T-helper 9 cell (primary cell): ENCODE data around the gene KLK12.
"Not testable (repeated sequence)": the region's sequence is repeated elsewhere in the genome, so short reads cannot be mapped to it uniquely, and the experiment has no call there.

ENCODE experiments used
- DNase-seq: peaks from one replicate; pipeline ENCODE4 v3.0.0-alpha.2; 2020

Gene KLK12

DNA sequence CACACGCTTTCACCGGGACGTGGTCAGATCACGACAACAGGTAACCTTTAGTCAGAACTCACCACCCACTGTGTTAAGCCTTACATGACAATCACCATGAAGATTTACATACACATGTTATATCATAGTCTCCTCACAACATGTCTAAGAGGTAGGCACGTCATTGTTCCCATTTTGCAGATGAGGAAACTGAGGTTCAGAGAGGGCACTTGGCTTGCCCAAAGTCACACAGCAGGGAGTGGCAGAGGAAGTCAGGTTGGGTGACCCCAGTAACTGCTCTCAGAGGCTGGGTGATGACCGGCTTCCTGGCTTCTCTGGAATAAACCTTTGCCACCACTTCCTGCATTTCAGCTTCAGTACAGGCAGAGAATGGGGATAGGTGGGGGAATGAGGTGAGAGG is 20.6 kb downstream of the KLK12 start:
- no peak for DNase-seq

DNA sequence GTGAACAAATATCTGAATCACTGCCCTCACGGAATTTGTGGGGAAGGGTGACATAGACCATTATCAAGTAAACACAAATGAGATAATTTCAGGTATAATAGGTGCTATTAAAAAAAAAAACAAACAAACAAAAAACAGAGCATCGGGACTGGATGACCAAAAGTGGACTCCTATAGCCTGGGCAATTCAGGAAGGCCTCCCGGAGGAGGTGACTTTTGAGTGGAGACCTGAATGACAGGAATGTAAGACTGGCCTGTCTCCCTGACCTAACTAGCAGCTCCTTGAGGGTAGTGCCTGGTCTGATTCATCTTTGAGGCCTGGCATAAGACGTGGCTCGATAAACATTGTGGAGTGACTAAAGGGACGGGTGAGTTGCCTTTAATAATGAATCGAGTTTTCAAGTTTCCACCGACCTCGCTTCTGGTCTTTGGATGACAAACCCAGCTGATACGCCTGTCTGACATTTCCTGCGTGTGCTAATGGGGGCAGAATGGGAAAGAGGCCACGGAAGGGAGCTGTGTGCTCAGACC is 22.1 kb downstream of the KLK12 start:
- no peak for DNase-seq

DNA sequence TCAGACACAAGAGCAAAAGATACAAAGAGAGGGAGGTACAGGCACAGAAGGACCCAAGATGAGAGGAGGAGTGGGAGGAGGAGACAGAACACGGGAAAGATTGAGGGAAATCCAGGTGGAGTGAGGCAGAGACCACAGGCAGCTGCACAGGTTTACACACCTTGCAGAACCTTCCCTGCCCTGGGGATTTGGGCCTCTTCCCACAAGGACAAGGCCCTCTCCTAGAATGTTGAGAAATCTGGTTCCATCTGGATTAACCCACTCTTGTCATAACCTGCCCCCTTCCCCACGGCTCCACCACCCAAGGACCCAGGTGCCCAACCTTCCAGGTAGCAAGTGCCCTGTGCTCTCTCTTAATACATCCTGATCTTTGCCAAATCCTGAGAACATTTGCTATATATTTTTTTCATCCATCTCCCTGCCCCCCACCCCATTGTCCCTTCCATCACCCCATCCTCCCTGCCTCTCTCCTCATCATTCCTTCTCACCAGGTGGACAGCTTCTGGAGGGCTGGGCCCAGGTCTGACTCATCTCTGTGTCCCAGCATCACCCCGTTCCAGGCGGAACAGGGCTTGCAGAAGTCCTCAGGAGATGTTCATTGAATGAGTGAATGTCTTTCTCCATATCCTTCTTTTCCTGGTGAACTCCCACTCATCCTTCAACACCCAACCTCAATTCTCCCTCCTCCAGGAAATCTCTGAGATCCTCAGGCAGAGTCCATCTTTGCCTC is 24.6 kb downstream of the KLK12 start:
- no peak for DNase-seq

DNA sequence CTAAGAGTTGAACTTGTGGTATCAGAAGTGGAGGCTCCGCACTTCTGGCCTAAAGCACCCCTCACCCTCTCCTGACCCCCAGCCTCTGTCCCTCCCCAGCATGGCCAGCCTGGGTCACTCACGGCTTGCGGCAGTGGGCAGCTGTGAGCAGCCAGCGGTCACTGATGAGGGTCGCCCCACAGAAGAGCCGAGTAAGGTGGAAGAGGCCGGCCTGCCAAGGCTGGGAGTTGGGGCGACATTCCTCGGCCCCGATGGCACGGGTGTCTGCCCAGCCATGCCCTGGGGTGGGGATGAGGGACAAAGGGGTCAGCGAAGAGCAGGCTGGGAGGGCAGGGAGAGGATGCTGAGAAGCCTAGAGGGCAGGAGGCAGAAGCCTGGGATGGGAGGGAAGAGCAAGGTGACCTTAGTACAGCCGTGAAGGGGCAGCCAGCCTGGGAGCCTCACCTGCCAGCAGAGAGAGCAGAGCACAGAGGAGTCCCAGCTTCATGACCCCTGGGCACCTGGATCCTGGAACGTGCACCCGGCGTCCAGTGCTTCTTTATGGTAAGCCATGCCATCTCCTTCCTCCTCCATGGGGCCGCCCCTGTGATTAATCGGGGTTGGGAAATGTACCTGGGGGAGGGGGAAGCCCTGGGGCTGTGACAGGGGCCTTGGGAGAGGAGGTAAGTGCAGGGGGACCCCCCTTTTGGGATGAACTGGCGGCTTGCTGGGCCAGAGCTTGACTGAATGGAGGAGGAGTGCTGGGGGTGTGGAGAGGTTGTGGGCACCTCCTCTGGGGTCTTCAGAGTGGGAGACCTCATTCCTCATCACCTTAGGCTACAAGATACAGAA is 25.5 kb downstream of the KLK12 start:
- DNase-seq = no peak

DNA sequence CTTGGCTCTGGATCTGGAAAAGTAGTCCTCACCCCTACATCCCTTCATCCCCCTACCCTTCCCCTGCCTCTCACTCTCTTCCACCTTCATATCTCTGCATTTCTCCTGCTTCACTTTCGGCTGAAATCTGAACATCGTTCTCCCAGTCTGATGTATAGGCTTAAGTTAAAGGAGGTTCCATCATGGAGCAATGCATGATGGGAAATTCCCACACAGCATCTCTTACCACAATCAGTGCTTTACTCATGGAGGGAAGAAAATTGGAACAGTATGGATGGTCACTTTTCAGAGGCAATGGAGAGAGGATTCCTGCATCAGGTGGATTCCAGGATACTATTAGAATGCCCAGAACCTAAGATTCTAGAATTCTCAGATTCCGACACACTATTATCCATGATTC is 27.3 kb downstream of the KLK12 start:
- DNase-seq = no peak

DNA sequence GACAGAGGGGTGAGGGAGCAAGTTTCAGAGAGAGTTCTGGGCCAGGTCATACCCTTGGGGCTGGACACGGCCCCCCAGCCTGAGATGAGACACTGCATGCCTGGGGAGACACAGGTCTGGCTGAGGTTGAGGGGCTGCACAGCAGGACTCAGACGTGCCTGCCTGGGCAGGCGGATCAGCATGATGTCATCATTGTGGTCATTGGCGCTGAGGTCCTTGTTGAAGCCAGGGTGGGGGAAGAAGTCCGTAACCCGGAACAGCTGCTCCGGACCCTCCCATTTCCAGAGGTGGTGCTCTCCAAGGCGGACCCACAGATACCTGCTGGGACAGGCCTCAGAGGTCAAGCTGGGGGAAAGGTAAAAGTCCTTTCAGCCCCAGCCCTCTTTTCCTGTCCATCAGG is 28.4 kb downstream of the KLK12 start:
- no peak for DNase-seq

DNA sequence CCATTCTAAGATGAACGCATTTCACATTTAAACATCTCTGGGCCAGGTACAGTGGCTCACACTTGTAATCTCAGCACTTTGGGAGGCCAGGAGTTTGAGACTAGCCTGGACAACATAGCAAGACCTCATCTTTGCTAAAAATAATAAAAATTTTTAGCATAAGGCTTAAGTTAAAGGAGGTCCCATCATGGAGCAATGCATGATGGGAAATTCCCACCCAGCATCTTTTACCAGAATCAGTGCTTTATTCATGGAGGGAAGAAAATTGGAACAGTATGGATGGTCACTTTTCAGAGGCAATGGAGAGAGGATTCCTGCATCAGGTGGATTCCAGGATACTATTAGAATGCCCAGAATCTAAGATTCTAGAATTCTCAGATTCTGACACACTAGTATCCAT is 29.6 kb downstream of the KLK12 start:
- DNase-seq = no peak

DNA sequence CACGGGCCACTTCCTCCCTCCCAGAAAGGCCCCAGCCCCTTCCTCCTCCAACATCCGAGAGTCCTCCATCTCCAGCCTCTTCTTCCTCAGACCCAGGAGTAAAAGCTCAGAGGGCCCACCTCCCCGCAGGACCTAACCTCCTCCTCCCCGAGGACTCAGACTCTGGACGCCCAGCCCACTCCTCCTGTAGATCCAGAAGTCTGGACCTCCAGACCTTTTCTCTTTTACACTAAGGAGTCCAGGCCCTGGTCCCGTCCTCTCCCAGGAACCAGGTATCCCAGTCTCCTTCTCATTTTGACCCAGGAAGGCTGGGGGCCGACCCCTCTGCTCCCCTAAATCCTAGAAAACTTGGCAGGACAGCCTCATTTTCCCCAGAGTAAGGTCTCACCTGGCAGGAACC is 31.5 kb downstream of the KLK12 start:
- no peak for DNase-seq

DNA sequence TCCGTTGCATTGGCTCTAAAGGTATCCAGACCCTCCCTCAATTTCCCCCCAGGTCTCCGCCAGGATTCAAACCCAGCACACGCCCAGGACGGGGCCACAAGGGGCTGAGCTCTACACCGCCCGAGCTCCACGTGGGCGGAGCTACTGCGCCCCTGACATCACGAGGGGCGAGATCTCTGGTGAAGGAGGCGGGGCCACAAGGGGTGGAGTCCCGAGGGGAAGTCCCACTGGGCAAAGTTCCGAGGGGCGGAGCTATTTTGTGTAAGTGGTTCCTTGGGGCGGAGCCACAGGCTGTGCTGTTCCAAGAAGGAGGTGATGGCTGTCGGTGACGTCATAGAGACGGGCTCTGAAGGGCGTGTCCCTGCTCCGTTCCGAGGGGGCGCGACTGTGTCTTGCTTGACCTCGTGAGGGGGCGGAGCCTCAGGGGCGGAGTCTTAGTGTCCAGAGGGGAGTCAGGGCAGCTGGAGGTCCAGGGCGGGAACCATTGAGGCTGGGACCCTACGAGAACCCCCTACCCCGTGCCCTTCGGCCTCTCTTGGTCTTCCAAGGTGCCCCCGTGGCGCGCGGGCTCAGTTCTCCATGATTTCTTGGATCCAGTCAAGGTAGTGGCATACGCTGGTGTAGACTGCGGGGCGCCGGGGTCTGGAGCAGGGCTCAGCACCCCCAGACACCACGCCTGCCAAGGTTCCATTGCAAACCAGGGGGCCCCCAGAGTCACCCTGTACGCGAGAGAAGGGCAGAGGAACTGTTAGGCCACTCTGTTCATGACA is 32.1 kb downstream of the KLK12 start:
- no peak for DNase-seq

DNA sequence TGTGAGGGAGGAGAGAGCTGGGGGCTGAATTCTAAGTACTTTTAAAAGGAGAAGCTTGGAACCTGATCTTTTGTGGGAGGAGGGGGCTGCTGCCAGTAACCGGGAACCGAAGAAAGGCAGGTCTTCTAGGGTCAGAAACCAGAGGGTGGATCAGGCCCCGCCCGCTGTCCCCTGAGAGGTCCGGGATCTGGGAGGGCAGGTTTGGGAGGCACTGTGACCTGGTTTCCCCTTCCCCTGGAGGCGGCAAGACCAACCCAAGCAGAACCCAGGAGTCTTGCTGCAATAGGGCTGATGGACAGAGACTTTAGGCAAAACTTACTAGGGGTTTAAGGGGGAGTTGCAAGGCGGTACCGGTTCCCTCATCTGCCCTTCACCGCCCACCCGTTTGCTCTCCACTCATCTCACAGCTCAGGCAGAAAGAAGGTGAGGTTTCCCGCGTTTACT is 32.7 kb downstream of the KLK12 start:
- no peak for DNase-seq

DNA sequence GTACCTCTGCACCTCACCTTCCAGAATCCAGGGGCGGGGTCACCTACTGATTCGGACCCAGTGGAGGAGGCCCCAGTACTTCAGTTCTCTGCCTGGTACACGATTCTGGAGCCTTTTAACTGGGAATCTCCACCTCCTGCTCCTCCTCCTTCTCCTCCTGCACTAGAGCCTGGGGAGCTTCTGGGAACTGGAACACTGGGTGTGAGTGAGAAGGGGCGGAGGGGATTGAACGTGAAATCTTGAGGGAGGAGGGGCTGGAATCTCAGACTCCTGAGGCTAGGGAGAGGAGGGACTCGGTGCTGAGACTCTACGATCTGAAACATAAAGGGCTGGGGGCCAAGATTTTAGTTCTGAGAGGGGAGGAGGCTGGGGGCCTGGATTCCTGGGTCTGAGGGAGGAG is 33.3 kb downstream of the KLK12 start, which contains the start of gene KLK8:
Gene KLK8, minus strand, starts transcription at position 90 of the 400 bp plus-strand sequence. CDS start 437 bp downstream, outside the sequence.
- no peak for DNase-seq

DNA sequence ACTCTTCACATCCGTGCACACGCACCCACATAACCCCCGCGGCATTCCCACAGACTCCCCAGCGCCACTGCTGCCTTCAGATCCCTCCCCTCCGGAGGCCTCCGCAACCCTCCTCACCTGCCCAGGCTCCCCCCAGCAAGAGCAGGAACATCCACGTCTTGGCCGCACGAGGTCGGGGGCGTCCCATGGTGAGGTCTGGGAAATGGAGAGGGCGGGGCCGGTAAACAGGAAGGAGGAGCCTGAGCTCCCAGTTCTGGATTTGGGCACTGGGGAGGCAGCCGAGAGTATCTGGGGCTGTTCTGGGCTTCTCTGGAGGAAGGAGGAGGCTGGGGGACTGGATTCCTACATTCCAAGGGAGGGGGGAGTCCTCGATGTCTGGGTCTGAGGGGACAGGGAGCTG is 33.8 kb downstream of the KLK12 start:
- no peak for DNase-seq

DNA sequence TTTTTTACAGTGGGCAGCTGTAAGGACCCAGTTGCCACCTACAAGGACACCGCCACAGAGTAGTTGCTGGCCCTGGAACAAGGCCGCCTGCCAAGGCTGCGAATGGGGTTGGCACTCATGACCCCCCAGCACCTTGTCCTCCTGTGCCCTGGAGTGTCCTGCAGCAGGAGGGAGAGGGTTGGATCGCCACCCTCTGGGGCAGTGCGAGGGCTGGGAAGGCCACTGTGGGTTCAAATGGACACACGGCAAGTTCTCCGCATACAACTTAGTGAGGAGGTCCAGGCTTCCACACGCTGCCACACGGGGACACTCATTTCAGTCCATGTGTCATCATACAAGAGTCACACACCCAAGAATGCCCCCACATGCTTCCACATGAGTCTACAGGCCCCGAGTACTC is 34.4 kb downstream of the KLK12 start:
- DNase-seq = no peak

DNA sequence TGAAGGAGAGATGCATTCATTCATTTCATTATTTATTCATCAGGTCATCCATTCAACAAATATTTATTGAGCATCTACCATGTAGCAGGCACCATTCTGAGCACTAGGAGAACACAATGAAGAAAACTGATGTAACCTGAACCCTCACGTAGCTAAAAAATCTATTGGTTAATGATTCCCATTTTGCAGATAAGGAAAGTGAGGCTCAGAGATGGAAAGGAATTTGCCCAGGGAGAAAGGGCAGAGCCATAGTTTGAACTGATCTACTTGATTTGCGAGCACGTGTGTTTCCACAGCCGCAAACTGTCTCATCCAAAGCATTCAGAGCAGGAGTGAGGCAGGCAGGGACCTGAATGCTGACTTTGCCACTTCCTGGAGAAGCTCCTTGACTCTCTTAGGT is 36.1 kb downstream of the KLK12 start:
- DNase-seq = no peak

DNA sequence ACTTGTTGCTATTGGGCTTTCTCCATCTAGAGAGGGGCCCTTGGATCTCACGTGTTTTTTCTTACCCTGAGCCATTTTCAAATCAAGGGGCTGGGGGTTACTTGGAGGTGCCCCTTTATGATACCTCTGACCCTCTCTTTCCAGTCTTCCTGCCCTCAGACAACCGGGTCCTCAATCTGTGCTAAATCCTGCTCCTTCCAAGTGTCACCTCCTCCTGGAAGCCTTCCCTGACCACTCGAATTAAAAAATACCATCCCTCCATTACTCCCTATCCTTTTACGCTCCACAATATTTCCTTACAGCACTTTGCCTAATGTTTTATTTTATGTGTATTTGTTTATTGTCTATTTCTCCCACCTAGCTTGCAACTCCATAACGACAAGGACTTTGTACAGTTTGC is 36.7 kb downstream of the KLK12 start:
- DNase-seq = no peak

DNA sequence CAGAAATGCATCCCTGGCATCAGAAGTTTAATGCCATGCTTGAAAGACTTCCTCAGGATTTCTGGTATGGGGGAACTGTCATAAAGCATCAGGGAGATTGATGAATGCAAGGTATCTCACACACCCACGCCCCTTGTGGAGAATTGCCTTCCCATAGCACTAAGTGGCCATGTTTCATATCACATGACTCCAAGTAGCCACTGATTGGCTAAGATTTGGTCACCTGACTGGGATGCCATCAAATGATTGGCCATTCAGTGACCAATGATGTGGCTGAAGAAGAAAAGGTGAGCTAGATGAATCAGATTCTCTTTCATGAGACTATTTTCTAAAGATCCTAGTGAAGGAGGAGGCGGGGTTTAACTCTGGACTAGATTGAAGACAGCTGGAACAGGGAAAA is 40.7 kb downstream of the KLK12 start:
- no peak for DNase-seq

DNA sequence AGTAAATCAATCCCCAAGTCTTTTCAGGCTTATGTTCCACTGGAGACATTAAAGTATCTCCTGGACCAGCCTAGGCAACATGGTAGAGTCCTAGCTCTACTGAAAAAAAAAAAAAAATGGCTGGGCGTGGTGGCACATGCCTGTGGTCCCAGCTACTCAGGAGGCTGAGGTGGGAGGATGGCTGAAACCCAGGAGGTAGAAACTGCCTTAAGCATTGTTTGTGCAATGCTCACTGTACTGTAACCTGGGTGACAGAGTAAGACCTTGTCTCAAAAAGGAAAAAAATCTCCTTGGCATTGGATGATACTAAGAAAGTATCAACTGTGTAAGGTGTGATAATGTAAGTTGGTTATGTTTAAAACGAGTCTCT is 42.2 kb downstream of the KLK12 start:
- DNase-seq = no peak

DNA sequence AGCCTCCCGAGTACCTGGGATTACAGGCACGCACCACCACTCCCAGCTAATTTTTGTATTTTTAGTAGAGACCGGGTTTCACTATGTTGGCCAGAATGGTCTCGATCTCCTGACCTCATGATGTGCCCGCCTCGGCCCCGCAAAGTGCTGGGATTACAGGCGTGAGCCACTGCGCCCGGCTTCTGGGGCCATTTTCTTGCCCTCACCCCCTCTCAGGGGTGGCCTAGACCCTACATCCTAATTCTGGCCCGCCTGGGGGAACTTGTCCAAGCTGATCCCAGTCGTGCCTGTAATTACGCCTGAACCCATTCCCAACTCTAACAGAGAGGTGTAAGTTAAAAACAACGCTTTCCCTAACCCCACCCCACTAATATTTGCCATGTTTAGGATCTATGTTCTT is 50.4 kb downstream of the KLK12 start:
- DNase-seq = not testable (repeated sequence)

DNA sequence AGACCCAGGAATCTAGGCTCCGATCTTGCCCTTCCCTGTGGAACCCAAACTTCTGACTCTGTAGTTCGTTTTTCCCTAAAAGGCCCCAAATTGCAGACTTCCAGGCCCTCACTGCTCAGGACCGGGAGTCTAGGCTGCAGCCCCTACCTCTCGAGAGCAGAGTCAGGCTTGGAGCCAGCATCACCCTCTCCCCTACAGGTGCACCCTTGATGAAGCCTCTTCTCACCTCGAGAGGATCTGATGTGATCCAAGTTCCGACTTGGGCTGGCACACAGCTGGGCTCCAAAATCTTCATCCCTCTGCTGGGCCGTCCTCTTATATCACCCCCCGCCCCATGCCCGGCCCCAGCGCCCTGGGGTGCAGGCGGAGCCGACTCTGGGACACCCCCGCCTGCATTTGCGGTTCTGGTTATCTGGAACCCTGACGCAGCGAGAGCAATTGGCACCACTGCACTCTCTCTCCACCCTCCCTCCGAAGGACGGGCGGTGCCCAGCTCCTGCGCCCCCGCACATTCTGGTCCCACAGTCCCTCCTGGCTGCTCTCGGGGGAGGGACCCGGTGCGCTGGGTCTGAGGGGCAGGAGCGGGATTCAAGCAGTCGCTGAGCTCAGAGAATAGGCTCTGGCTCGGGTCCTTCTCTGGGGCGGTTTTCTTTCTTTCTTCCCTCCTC is 51.0 kb downstream of the KLK12 start, which contains the start of gene KLK7:
Gene KLK7, minus strand, starts transcription at position 293 of the 668 bp plus-strand sequence. CDS start 1,518 bp downstream, outside the sequence.
- no peak for DNase-seq

DNA sequence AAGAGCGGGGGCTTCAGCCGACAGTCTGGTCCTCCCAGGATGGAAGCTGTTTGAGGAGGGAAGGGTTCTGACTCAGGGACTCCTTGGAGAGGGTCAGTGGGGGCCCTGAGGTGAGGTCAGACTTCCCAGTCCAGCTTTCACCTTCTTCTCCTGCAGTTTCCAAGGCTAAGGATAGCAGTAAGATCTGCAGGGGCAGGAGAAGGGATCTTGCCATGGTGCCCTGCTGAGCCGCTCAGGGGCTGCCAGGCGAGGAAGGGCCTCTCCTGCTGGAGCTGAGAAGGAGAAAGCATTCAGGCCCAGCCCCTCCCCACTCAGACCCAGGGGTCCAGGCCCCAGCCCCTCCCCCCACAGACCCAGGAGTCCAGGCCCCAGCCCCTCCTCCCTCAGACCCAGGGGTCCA is 52.6 kb downstream of the KLK12 start:
- no peak for DNase-seq

DNA sequence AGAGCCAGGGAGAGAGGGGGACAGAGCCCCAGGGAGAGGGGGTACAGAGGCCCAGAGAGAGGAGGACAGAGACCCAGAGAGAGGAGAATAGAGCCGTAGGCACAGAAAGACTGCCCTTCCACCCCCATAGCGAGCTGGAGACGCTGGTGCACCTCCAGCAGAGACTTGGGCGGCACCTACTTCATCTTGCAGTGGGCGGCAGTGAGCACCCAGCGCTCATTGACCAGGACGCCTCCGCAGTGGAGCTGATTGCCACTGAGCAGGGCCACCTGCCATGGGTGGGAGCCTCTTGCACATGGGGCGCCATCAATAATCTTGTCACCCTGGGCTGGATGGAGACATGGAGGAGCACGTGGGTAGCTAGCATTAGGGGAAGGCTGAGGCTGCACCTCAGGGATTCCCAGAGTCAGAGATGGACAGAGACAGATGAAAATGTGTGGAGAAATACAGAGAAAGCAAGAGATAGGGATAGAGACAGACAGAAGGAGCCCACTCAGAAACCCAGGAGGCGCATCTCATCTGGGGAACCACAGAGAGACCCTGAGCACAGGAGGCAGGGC is 53.1 kb downstream of the KLK12 start:
- DNase-seq = no peak

DNA sequence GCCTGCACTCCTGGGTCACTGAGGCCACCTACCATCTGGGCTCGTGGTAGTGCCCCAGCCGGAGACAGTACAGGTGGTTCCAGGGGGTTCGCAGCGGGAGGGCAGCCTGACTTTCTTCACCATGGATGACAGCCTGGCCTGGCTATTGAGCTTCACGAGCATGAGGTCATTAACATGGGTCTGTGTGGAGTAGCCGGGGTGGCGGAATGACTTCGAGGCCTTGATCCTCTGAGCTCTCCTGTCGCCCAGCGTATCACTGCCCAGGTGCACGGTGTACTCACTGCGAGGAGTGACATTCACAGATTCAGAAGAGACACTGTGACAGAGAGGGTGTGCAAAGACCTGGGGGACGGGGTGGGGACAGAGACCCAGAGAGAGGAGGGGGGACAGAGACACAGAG is 54.6 kb downstream of the KLK12 start:
- no peak for DNase-seq
